ENCODE results near the gene ITGA8. TPM values are rescaled to one million over a fixed set of nuclear protein-coding genes. Genes with fewer than 3 reads are reported as not detected.

Gene ITGA8
- polyA plus RNA-seq, 1 donor (not counting 4 experiments of a cell fraction or from before 2014, with no cell fraction given) = not detected

- FAIRE-seq = no peak
- H3K27ac ChIP-seq (ENCODE audit: control insufficient read depth, insufficient read depth, low read length) = no peak overlapping the region
Measured at GRCh38 chr10:15625261-15625660, 94.5 kb downstream of the ITGA8 start.

GRCh38 chr10:15624401-15625196 lies 95.1 kb downstream of the ITGA8 start:
- H3K36me3 ChIP-seq (ENCODE audit: control insufficient read depth in 2 of 2, extremely low read depth in 1 of 2, insufficient read depth in 2 of 2, low read length in 2 of 2) = no peaks in the 10 kb centered on the region
- dilution Hi-C loops (cut with MboI; ENCODE audit: extremely low pct_ligation_motif_present, low sequenced_read_pairs) = no loop called here
- no peak overlapping the region for H2AFZ ChIP-seq (ENCODE audit: control insufficient read depth, low read length)
- no peaks in the 10 kb centered on the region for H3K4me1 ChIP-seq (ENCODE audit: control insufficient read depth, extremely low read depth, insufficient read depth, low read length)
- no peaks in the 10 kb centered on the region for H3K27me3 ChIP-seq (ENCODE audit: control insufficient read depth, extremely low read depth, insufficient read depth, low read length)
- H3K4me3 ChIP-seq (ENCODE audit: control insufficient read depth in 2 of 3, extremely low read depth in 1 of 3, insufficient read depth in 2 of 3, low read depth in 1 of 3, low read length in 3 of 3) = no peak overlapping the region
- no peak for FAIRE-seq
- H4K20me1 ChIP-seq (ENCODE audit: control insufficient read depth, extremely low read depth, insufficient read depth, low read length) = no peaks in the 10 kb centered on the region
- no peak overlapping the region for H3K27ac ChIP-seq (ENCODE audit: control insufficient read depth, insufficient read depth, low read length)
- no peaks in the 10 kb centered on the region for H3K9me1 ChIP-seq (ENCODE audit: control insufficient read depth, extremely low read depth, insufficient read depth, low read length)
- no peak overlapping the region for H3K4me2 ChIP-seq (ENCODE audit: control insufficient read depth, extremely low read depth, insufficient read depth, low read depth, low read length)
- no peaks in the 10 kb centered on the region for H3K79me2 ChIP-seq (ENCODE audit: control insufficient read depth, insufficient read depth, low read length)
- DNase-seq (ENCODE audit: low read depth, low spot score) = no peak
- TF ChIP-seq CTCF (optimal IDR thresholded peaks at IDR 0.05 in 1 of 3, IDR thresholded peaks at IDR 0.05 in 1 of 3, conservative IDR thresholded peaks at IDR 0.05 in 1 of 3; ENCODE audit: extremely low read depth in 1 of 3, insufficient read depth in 2 of 3, low read length in 3 of 3) (no peak), EZH2 (IDR thresholded peaks at IDR 0.05; ENCODE audit: low read length) (no peak)
- H3K9ac ChIP-seq (ENCODE audit: control insufficient read depth, extremely low read depth, insufficient read depth, low read length) = no peak overlapping the region
- no peaks in the 10 kb centered on the region for H3K9me3 ChIP-seq (ENCODE audit: control insufficient read depth, low read depth, low read length)

More at GRCh38 chr10:15625261-15625660, 94.5 kb downstream of the ITGA8 start:
- Histone ChIP-seq H3K79me2 (ENCODE audit: control insufficient read depth, insufficient read depth, low read length) (no peaks in the 10 kb centered on the region), H3K4me1 (ENCODE audit: control insufficient read depth, extremely low read depth, insufficient read depth, low read length) (no peaks in the 10 kb centered on the region), H3K4me2 (ENCODE audit: control insufficient read depth, extremely low read depth, insufficient read depth, low read depth, low read length) (no peak overlapping the region), H3K9me1 (ENCODE audit: control insufficient read depth, extremely low read depth, insufficient read depth, low read length) (no peaks in the 10 kb centered on the region), H3K27me3 (ENCODE audit: control insufficient read depth, extremely low read depth, insufficient read depth, low read length) (no peaks in the 10 kb centered on the region), H3K9me3 (ENCODE audit: control insufficient read depth, low read depth, low read length) (no peaks in the 10 kb centered on the region), H2AFZ (ENCODE audit: control insufficient read depth, low read length) (no peak overlapping the region), H4K20me1 (ENCODE audit: control insufficient read depth, extremely low read depth, insufficient read depth, low read length) (no peaks in the 10 kb centered on the region), H3K4me3 (ENCODE audit: control insufficient read depth in 2 of 3, extremely low read depth in 1 of 3, insufficient read depth in 2 of 3, low read depth in 1 of 3, low read length in 3 of 3) (no peak overlapping the region), H3K36me3 (ENCODE audit: control insufficient read depth in 2 of 2, extremely low read depth in 1 of 2, insufficient read depth in 2 of 2, low read length in 2 of 2) (no peaks in the 10 kb centered on the region), H3K9ac (ENCODE audit: control insufficient read depth, extremely low read depth, insufficient read depth, low read length) (no peak overlapping the region)
- no peak for DNase-seq (ENCODE audit: low read depth, low spot score)
- dilution Hi-C loops (cut with MboI; ENCODE audit: extremely low pct_ligation_motif_present, low sequenced_read_pairs) = no loop called here
- TF ChIP-seq CTCF (optimal IDR thresholded peaks at IDR 0.05 in 1 of 3, IDR thresholded peaks at IDR 0.05 in 1 of 3, conservative IDR thresholded peaks at IDR 0.05 in 1 of 3; ENCODE audit: extremely low read depth in 1 of 3, insufficient read depth in 2 of 3, low read length in 3 of 3) (no peak), EZH2 (IDR thresholded peaks at IDR 0.05; ENCODE audit: low read length) (no peak)
